GM18517 (cell line): ENCODE results near the gene PSMA7.

ENCODE experiments used
- ATAC-seq: cut with Tn5 transposase; IDR thresholded peaks from one replicate; pipeline ENCODE4 v1.9.1; 2021; ENCODE audit warnings: mild to moderate bottlenecking, moderate library complexity; ENCODE audit not compliant: unreplicated experiment

PSMA7 gene

GRCh38 chr20:62137478-62138203, 5.6 kb downstream of the PSMA7 start:
- no peak for ATAC-seq

- no peak for ATAC-seq
Measured at GRCh38 chr20:62137092-62137384, 6.2 kb downstream of the PSMA7 start.

- ATAC-seq, result no peak
Measured at GRCh38 chr20:62136283-62137091, 6.7 kb downstream of the PSMA7 start.

GRCh38 chr20:62135573-62136266, 7.5 kb downstream of the PSMA7 start:
- ATAC-seq, result no peak

GRCh38 chr20:62134735-62135231, 8.4 kb downstream of the PSMA7 start:
- ATAC-seq, result no peak

GRCh38 chr20:62133864-62134263, 9.3 kb downstream of the PSMA7 start:
- ATAC-seq, result no peak

- no peak for ATAC-seq
Measured at GRCh38 chr20:62133051-62133845, 9.9 kb downstream of the PSMA7 start.

GRCh38 chr20:62132421-62132820, 10.8 kb downstream of the PSMA7 start:
- ATAC-seq, result no peak

GRCh38 chr20:62131560-62132320, 11.5 kb downstream of the PSMA7 start:
- ATAC-seq, result no peak

- no peak for ATAC-seq
Measured at GRCh38 chr20:62129731-62130531, 13.3 kb downstream of the PSMA7 start.

- ATAC-seq, result no peak
Measured at GRCh38 chr20:62128502-62128901, 14.7 kb downstream of the PSMA7 start.

- no peak for ATAC-seq
Measured at GRCh38 chr20:62127799-62128198, 15.4 kb downstream of the PSMA7 start.

- ATAC-seq, result no peak
Measured at GRCh38 chr20:62126141-62126540, 17.1 kb downstream of the PSMA7 start.

GRCh38 chr20:62123450-62124118, 19.6 kb downstream of the PSMA7 start:
- no peak for ATAC-seq

GRCh38 chr20:62122654-62123449, 20.3 kb downstream of the PSMA7 start:
- ATAC-seq, result peak; percentile 25

- ATAC-seq, result peak; percentile 78
Measured at GRCh38 chr20:62121776-62122653, 21.2 kb downstream of the PSMA7 start, which contains the start of gene LSM14B. LSM14B (plus strand) TSS chr20:62122475; CDS start chr20:62122667, 192 bp downstream.
